ENCODE measurements around the gene CPAMD8.
"Not testable (repeated sequence)": the region's sequence is repeated elsewhere in the genome, so short reads cannot be mapped to it uniquely, and the experiment has no call there.

CPAMD8 gene

GRCh38 chr19:17036640-17037039 lies 10.0 kb upstream of the CPAMD8 start:
- no peak for DNase-seq (ENCODE audit: low read depth)
- no peak for TF ChIP-seq CTCF (IDR thresholded peaks at IDR 0.05; ENCODE audit: control insufficient read depth, insufficient read depth, low read depth, low read length, missing control alignments)
- no peak overlapping the region for H3K4me3 ChIP-seq (ENCODE audit: control insufficient read depth, low read depth, low read length)

GRCh38 chr19:17035842-17036424 lies 9.3 kb upstream of the CPAMD8 start:
- TF ChIP-seq CTCF (IDR thresholded peaks at IDR 0.05; ENCODE audit: control insufficient read depth, insufficient read depth, low read depth, low read length, missing control alignments), result no peak
- DNase-seq (ENCODE audit: low read depth), result no peak
- no peak overlapping the region for H3K4me3 ChIP-seq (ENCODE audit: control insufficient read depth, low read depth, low read length)

- TF ChIP-seq CTCF (IDR thresholded peaks at IDR 0.05; ENCODE audit: control insufficient read depth, insufficient read depth, low read depth, low read length, missing control alignments), result no peak
- no peak for DNase-seq (ENCODE audit: low read depth)
- H3K4me3 ChIP-seq (ENCODE audit: control insufficient read depth, low read depth, low read length), result no peak overlapping the region
Observed at GRCh38 chr19:17031741-17032140, 5.1 kb upstream of the CPAMD8 start.

GRCh38 chr19:17027535-17027975 lies 945 bp upstream of the CPAMD8 start:
- no peak for DNase-seq (ENCODE audit: low read depth)
- no peak for TF ChIP-seq CTCF (IDR thresholded peaks at IDR 0.05; ENCODE audit: control insufficient read depth, insufficient read depth, low read depth, low read length, missing control alignments)
- H3K4me3 ChIP-seq (ENCODE audit: control insufficient read depth, low read depth, low read length), result no peak overlapping the region

GRCh38 chr19:17025991-17026658 lies 485 bp downstream of the CPAMD8 start:
- TF ChIP-seq CTCF (IDR thresholded peaks at IDR 0.05; ENCODE audit: control insufficient read depth, insufficient read depth, low read depth, low read length, missing control alignments), result no peak
- H3K4me3 ChIP-seq (ENCODE audit: control insufficient read depth, low read depth, low read length), result no peak overlapping the region
- DNase-seq (ENCODE audit: low read depth), result no peak

- DNase-seq (ENCODE audit: low read depth), result no peak
- no peak for TF ChIP-seq CTCF (IDR thresholded peaks at IDR 0.05; ENCODE audit: control insufficient read depth, insufficient read depth, low read depth, low read length, missing control alignments)
- no peak overlapping the region for H3K4me3 ChIP-seq (ENCODE audit: control insufficient read depth, low read depth, low read length)
Observed at GRCh38 chr19:17025361-17025760, 1.2 kb downstream of the CPAMD8 start.

GRCh38 chr19:17024941-17025340 lies 1.7 kb downstream of the CPAMD8 start:
- not testable (repeated sequence) for H3K4me3 ChIP-seq (ENCODE audit: control insufficient read depth, low read depth, low read length); DNase-seq (ENCODE audit: low read depth)

All from AG09309 (cell line).